Panc1 (cell line): ENCODE results near the gene VARS2. TPM values are rescaled to one million over a fixed set of nuclear protein-coding genes. Genes with fewer than 3 reads are reported as not detected.

Experiments
- ATAC-seq: fragments of 200-7000 bp; cut with Tn5 transposase; 2 replicates; pipeline ENCODE4 v1.9.1; 2020; ENCODE audit warnings: mild to moderate bottlenecking, moderate library complexity
- BruUV-seq: library from RNA; stranded (reverse); fragments of 400-500 nt; replicated peaks from 2 replicates; lab custom pipeline; 2021; lab: Mats Ljungman, UMichigan
- CTCF ChIA-PET: fragments of 300-600 bp; sonication (Branson Sonifier 250); formaldehyde crosslinking; loops from one replicate; lab custom pipeline; 2022; ENCODE audit warnings: antibody characterized with exemption; lab: Charles Lee
- POLR2A ChIA-PET: fragments of 300-600 bp; sonication (Branson Sonifier 250); formaldehyde crosslinking; loops from one replicate; lab custom pipeline; 2022; ENCODE audit warnings: antibody characterized with exemption; lab: Charles Lee
- DNase-seq: peaks from one replicate; pipeline ENCODE4 v3.0.0-alpha.2; 2010; ENCODE audit warnings: low read depth, low spot score
- H3K27ac ChIP-seq: 2 replicates; pipeline ENCODE4 v1.5.1; 2011; ENCODE audit warnings: mild to moderate bottlenecking, low read length, inconsistent platforms
- H3K27me3 ChIP-seq: fragments of 200-500 bp; sonication (Bioruptor generic); 2 replicates; pipeline ENCODE4 v1.6.0; 2014; ENCODE audit warnings: low read length, inconsistent platforms; ENCODE audit not compliant: control insufficient read depth, insufficient read depth
- H3K36me3 ChIP-seq: fragments of 200-500 bp; sonication (Bioruptor generic); 2 replicates; pipeline ENCODE4 v1.5.1; 2014; ENCODE audit warnings: inconsistent platforms, mild to moderate bottlenecking, low read length, moderate library complexity; ENCODE audit not compliant: control insufficient read depth, insufficient read depth
- H3K4me1 ChIP-seq: 2 replicates; pipeline ENCODE4 v1.5.1; 2011; ENCODE audit warnings: inconsistent platforms, mild to moderate bottlenecking, low read length, moderate library complexity; ENCODE audit not compliant: control insufficient read depth, insufficient read depth
- H3K4me3 ChIP-seq, 2 experiments: 2 replicates each; pipeline ENCODE4 v1.5.1; 2011 to 2012; ENCODE audit warnings: low read depth in 2 of 2, low read length in 2 of 2, mild to moderate bottlenecking in 2 of 2, inconsistent platforms in 1 of 2, moderate library complexity in 1 of 2
- H3K9me3 ChIP-seq: fragments of 200-500 bp; sonication (Bioruptor generic); 2 replicates; pipeline ENCODE4 v1.5.1; 2014; ENCODE audit warnings: low read depth, mild to moderate bottlenecking, inconsistent platforms, low read length, moderate library complexity; ENCODE audit not compliant: control insufficient read depth, insufficient read depth
- POLR2AphosphoS5 ChIP-seq: IDR thresholded peaks from 2 replicates; pipeline ENCODE4 v1.6.1; 2012; ENCODE audit warnings: mild to moderate bottlenecking, low read depth, low read length, moderate library complexity
- SIN3A ChIP-seq: IDR thresholded peaks from 2 replicates; pipeline ENCODE4 v1.6.1; 2012; ENCODE audit warnings: low read depth, mild to moderate bottlenecking, low read length, moderate library complexity, borderline replicate concordance; ENCODE audit not compliant: insufficient read depth
- TCF7L2 ChIP-seq: IDR thresholded peaks from 2 replicates; pipeline ENCODE4 v1.6.1; 2011; ENCODE audit warnings: mild to moderate bottlenecking, low read depth, low read length, inconsistent platforms
- in situ Hi-C: cut with HindIII; loops from 2 replicates; pipeline ENCODE4 v1.10.0; 2016; ENCODE audit warnings: low sequenced_read_pairs, low pct_unique_long_range_greater_than_20kb
- intact Hi-C: fragments of 100-400 bp; cut with micrococcal nuclease; formaldehyde crosslinking; loops from one replicate; pipeline ENCODE4 v1.10.0; 2022; ENCODE audit not compliant: unreplicated experiment
- total RNA-seq: library from RNA; stranded (reverse); gene quantifications from one replicate; pipeline ENCODE4 v1.2.1, GENCODE V29; 2021; ENCODE audit not compliant: unreplicated experiment
- TF ChIP-seq, protein P1 (sequence below): fragments of 450-650 bp; IDR thresholded peaks from 2 replicates; pipeline ENCODE4 v1.5.1; 2017; ENCODE audit warnings: mild to moderate bottlenecking
- TF ChIP-seq, protein P2 (sequence below), 2 experiments: IDR thresholded peaks; 2 replicates each; pipeline ENCODE4 v1.6.1; 2011 to 2012; ENCODE audit warnings: low read depth in 2 of 2, control low read depth in 1 of 2, low read length in 1 of 2, mild to moderate bottlenecking in 1 of 2, moderate library complexity in 1 of 2; ENCODE audit not compliant: insufficient read depth in 1 of 2

VARS2 gene
- total RNA-seq, 1 experiment from 2014 or later: 42.7 TPM

DNA sequence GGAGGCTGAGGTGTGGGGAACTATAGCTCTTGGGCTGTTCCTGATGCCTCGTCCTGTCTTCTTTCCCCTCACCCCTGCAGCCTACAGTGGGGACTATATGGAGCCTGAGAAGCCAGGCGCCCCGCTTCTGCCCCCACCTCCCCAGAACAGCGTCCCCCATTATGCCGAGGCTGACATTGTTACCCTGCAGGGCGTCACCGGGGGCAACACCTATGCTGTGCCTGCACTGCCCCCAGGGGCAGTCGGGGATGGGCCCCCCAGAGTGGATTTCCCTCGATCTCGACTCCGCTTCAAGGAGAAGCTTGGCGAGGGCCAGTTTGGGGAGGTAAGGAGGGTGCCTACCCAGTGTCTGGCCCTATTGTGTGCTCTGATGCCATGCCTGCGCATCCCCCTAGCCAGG, 17.5 kb upstream of the VARS2 start:
- no peak overlapping the region for H3K4me3 ChIP-seq
- intact Hi-C loops: no loop called here
- no peaks in the 10 kb centered on the region for H3K36me3 ChIP-seq
- H3K4me1 ChIP-seq: no peaks in the 10 kb centered on the region
- ATAC-seq (no peak), DNase-seq (no peak)
- CTCF ChIA-PET: interaction anchor here (0.5 to 0.6 kb wide), 2 partner anchors 134 to 249 kb away, joined by 5 to 6 read pairs; no protein-coding TSS in a partner anchor
- no peaks in the 10 kb centered on the region for H3K27me3 ChIP-seq
- TF ChIP-seq, protein P1, sequence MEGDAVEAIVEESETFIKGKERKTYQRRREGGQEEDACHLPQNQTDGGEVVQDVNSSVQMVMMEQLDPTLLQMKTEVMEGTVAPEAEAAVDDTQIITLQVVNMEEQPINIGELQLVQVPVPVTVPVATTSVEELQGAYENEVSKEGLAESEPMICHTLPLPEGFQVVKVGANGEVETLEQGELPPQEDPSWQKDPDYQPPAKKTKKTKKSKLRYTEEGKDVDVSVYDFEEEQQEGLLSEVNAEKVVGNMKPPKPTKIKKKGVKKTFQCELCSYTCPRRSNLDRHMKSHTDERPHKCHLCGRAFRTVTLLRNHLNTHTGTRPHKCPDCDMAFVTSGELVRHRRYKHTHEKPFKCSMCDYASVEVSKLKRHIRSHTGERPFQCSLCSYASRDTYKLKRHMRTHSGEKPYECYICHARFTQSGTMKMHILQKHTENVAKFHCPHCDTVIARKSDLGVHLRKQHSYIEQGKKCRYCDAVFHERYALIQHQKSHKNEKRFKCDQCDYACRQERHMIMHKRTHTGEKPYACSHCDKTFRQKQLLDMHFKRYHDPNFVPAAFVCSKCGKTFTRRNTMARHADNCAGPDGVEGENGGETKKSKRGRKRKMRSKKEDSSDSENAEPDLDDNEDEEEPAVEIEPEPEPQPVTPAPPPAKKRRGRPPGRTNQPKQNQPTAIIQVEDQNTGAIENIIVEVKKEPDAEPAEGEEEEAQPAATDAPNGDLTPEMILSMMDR: no peak
- no peak for TF ChIP-seq POLR2AphosphoS5
- TF ChIP-seq, protein P2, sequence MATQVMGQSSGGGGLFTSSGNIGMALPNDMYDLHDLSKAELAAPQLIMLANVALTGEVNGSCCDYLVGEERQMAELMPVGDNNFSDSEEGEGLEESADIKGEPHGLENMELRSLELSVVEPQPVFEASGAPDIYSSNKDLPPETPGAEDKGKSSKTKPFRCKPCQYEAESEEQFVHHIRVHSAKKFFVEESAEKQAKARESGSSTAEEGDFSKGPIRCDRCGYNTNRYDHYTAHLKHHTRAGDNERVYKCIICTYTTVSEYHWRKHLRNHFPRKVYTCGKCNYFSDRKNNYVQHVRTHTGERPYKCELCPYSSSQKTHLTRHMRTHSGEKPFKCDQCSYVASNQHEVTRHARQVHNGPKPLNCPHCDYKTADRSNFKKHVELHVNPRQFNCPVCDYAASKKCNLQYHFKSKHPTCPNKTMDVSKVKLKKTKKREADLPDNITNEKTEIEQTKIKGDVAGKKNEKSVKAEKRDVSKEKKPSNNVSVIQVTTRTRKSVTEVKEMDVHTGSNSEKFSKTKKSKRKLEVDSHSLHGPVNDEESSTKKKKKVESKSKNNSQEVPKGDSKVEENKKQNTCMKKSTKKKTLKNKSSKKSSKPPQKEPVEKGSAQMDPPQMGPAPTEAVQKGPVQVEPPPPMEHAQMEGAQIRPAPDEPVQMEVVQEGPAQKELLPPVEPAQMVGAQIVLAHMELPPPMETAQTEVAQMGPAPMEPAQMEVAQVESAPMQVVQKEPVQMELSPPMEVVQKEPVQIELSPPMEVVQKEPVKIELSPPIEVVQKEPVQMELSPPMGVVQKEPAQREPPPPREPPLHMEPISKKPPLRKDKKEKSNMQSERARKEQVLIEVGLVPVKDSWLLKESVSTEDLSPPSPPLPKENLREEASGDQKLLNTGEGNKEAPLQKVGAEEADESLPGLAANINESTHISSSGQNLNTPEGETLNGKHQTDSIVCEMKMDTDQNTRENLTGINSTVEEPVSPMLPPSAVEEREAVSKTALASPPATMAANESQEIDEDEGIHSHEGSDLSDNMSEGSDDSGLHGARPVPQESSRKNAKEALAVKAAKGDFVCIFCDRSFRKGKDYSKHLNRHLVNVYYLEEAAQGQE (IDR thresholded peaks at IDR 0.05; ENCODE audit: insufficient read depth in 1 of 2, low read depth in 2 of 2, low read length in 1 of 2): no peak
- TF ChIP-seq TCF7L2: no peak
- no peak for TF ChIP-seq SIN3A
- H3K27ac ChIP-seq: no peak overlapping the region
- BruUV-seq: no TSS peak
- H3K9me3 ChIP-seq: no peaks in the 10 kb centered on the region
- in situ Hi-C loops: no loop called here
- POLR2A ChIA-PET: interaction anchor here (0.6 kb wide), 1 partner anchor 31 kb away, joined by 3 read pairs; no protein-coding TSS in a partner anchor

DNA sequence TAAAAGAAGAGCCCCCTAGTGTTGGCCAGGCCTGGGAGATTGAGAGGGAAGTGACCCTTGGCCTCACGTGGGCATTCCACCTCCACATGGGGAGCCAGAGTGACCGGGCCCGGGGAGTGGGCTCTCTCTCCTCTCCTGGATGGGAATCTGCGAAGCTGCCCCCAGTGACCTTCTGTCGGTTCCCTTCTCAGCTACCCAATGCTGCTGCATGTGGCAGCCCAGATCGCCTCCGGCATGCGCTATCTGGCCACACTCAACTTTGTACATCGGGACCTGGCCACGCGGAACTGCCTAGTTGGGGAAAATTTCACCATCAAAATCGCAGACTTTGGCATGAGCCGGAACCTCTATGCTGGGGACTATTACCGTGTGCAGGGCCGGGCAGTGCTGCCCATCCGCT, 16.2 kb upstream of the VARS2 start:
- Histone ChIP-seq H3K27ac (no peak overlapping the region), H3K9me3 (no peaks in the 10 kb centered on the region), H3K4me1 (no peaks in the 10 kb centered on the region), H3K27me3 (no peaks in the 10 kb centered on the region), H3K36me3 (no peaks in the 10 kb centered on the region), H3K4me3 (no peak overlapping the region)
- no peak for ATAC-seq
- TF ChIP-seq, protein P1: no peak
- TF ChIP-seq TCF7L2 (no peak), POLR2AphosphoS5 (no peak), SIN3A (no peak)
- TF ChIP-seq, protein P2 (IDR thresholded peaks at IDR 0.05; ENCODE audit: insufficient read depth in 1 of 2, low read depth in 2 of 2, low read length in 1 of 2): no peak
- ChIA-PET POLR2A (no interaction called here), CTCF (no interaction called here)
- in situ Hi-C loops (no loop called here), intact Hi-C loops (no loop called here)
- no peak for DNase-seq
- BruUV-seq: no TSS peak
